ENCODE results near the gene CFAP68.
"Not testable (repeated sequence)": the region's sequence is repeated elsewhere in the genome, so short reads cannot be mapped to it uniquely, and the experiment has no call there.

Gene CFAP68

DNA sequence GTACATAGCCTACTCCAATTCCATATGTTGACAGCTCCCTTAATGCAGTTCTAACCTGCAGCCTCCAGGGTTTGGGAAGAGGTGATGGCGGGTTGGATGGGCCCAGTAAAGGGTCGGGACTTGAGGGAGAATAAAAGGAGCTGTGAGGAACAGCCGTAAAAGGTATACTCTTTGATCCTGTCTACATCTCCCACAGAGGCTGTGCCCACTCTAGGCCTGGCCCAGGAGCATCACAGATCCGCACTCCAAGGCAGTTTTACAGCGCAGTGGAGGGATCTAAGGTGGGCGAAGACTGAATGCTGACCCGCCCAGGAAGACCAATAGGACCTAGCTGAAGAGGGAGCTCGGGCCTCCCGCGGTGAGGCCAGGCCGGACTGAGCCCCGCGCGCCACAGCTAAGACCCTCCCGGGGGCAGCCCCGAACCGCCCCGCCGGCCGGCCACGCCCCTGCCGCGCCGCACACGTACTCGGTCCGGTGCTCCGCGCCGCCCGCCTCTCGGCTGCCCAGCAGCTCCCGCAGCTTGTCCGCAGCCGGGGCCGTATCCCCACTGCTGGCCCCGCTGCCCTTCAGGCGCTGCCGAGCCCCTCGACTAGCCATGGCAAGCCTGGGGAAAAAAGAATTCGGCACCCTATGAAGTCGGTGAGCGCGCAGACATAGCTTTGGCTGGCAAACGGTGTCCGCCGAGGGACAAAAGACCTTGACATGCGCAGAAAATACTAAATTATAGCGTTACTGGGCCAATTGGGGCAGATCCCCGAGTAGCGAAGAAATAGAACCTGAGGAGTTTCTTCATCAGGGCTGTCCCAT, 8.3 kb upstream of the CFAP68 start, which contains the start of gene ALG9:
TSS of gene ALG9 (minus strand) at position 696 of the 807 bp plus-strand sequence. CDS start at position 597, 99 bp downstream.
- DNase-seq (ENCODE audit: low spot score) = peak; percentile 68

DNA sequence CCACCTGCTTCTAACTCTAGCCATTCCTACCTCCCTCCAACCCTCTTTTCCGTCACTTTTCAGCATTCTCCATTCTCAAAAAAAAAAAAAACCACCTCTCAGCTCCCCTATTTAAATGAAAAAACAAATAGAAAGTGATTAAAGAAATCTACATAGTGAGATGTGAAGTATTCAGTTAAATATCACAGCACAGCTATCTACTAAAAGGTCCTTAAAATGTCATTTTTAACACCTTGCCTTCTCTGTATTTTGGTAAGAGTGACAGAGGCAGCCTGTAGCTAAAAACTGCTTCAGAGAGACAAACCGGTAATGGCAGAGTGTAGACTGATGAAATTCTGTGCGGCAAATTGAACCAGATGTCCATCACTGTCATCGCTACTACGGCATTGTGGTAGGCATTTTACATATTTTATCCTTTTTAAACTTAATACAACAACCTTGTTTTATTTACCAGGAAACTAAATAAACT, 7.6 kb upstream of the CFAP68 start:
- no peak for DNase-seq (ENCODE audit: low spot score)

DNA sequence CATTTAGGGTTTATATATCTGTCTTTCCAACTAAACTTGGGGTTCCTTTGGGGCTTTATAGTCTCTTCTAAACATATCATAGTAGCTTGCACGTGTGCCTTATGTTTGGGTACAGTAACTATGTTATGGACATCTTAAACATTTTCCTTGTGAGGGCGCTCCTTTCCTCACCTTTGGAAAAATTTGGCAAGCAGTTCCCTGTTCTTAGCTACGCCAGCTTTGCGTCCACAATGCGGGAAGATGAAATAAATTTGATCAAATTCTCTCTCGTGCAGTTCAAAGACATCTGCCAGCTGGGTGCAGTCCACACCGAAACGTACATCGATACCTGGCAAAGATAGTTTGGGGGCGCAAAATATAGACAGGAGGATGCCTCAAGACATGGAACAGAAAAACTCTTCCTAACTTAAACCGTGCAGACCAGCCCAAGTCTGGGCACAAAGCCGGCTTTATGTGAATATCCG, 924 bp upstream of the CFAP68 start:
- DNase-seq (ENCODE audit: low spot score) = no peak

DNA sequence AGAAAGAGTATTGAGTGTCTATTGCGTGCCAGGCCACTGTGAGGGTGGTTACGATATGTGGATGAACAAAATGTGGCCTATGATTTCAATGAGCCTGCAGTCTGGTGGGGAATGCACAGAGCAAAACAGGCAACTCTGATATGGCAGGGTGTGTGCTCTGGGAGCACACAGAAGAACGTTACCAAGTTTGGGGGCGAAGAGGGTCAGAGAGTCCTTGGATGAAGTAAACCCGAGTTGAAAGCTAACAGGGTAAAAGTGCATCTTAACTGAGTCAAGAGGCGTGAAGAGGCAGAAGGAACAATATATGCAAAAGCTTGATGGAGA, 258 bp downstream of the CFAP68 start:
- no peak for DNase-seq (ENCODE audit: low spot score)

DNA sequence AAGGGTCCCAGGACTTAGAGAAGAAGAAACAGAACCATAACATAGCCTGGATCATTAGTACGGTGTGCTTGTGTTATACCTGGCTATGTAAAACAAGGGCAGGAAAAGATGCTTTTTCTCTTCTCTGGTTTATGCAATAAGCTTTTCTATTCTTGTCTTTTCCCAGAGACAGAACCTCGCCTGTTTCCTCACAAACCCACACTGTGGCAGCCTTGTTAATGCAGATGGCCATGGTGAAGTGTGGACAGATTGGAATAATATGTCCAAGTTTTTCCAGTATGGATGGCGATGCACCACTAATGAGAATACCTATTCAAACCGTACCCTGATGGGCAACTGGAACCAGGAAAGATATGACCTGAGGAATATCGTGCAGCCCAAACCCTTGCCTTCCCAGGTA, 2.9 kb downstream of the CFAP68 start:
- DNase-seq (ENCODE audit: low spot score) = peak; percentile 20

DNA sequence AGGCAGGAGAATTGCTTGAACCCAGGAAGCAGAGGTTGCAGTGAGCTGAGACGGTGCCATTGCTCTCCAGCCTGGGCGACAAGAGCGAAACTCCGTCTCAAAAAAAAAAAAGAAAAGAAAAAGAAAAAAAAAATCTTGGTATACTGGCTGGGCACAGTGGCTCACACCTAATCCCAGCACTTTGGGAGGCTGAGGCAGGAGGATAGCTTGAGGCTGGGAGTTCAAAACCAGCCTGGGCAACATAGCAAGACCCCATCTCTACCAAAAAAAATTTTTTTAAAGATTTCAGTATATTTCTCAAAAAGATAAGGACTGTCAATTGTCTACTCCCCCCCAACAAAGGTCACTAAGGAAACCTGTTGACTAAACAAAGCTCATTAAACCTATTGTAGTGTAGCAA, 5.7 kb downstream of the CFAP68 start:
- DNase-seq (ENCODE audit: low spot score) = not testable (repeated sequence)

DNA sequence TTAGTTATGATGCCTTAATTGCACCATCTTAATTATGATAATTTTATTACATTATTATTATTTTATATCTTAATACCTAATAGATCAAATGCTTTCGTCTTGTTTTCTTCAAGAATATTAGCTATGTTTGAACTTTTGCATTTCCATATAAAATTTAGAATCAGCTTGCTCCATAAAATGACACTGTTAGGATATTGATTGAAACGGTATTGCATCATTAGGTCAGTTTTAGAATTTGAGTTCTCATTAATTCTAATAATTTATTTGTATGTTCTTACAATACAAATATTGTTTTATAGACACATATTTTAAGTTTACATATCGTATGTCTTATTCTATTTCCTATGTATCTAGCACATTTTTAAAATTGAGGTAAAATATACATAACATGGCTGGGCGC, 6.7 kb downstream of the CFAP68 start:
- no peak for DNase-seq (ENCODE audit: low spot score)

DNA sequence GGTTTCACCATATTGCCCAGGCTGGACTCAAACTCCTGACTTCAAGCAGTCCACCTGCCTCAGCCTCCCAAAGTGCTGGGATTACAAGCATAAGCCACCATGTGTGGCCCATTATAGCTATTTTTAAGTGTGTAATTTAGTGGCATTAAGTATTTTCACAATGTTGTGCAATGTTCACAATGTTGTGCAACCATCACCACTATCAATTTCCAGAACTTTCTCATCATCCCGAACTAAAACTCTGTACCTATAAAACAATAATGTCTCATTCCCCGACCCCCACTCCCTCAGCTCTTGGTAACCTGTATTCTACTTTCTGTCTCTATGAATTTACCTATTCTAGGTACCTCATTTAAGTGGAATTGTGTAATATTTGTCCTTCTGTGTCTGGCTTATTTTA, 7.5 kb downstream of the CFAP68 start:
- DNase-seq (ENCODE audit: low spot score) = no peak

DNA sequence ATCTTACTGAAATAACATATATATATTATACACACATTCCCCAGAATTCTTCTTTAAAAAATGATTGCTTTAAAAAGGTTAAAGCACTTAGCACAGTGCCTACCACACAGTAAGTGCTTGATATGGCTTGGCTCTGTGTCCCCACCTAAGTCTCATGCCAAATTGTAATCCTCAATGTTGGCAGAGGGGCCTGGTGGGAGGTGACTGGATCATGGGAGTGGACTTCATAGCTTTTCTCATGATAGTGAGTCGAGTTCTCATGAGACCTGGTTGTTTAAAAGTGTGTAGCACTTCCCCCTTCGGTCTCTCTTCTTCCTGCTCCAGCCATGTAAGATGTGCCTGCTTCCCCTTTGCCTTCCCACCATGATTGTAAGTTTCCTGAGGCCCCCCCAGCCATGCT, 26.1 kb downstream of the CFAP68 start:
- DNase-seq (ENCODE audit: low spot score) = no peak

DNA sequence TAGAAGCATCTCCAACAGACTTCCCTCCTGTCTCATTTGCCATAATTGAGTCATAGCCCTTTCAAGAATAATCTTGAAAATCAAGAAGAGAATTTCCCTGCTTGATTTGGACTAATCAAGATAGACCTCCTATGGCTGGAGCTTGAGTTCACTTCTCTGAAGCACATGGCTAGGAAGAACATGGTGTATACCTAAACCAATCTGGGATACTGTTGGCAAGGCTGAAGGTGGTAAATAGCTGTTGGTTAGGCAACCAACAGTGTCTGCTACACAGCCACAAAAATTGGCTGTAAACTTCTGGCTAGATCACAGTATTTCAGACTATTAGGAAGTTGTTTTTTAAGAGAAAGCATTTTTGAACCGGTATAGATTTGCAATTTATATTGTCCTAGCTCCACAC, 27.3 kb downstream of the CFAP68 start:
- DNase-seq (ENCODE audit: low spot score) = no peak

DNA sequence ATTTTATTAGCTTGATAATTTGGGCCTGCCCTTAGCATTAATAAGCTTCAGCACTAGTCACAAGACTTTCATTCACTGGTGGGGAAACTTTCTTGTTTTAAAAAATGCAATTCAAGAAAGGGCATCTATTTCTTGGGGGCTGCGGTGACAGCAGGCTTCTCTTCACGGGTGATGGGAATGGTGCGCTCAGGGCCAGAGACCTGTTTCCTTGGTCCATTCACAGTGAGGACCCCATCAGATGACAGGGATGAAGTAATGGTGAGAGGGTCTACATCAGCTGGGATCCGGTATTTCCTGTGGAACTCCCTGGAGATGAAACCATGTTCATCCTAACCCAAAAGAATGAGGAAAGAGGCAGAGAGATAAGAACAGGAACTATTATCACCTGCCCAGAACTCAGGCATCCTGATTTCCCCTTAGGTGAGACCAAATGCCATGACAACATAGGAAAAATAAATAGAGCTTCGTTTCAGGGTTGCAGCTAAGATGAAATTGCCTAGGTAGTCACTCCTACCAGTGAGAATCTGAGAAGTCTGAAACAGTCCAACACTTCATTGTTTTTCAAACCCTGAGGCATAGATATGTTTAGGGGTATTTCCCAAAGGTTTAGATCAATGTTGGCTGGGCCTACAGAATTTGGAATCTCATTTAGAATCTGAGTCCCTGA, 29.4 kb downstream of the CFAP68 start:
- DNase-seq (ENCODE audit: low spot score) = peak; percentile 47

DNA sequence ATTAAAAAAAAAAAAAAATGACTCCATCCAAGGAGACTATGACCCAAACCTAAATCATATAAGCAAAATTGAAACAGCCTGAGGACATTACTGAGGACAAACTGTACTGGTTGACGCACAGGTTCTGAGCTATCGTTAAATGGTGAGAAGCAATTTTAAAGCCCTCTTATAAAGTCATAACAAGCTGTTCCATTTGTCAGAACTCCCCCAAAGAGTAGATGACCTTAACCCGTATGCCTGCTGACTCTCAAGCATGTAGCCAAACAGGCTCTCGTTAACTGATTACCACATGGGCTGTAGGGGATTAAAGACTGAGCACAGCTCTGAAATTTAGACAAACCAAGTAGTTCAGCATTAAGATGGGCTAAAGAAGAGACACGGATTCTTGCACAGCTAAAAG, 30.0 kb downstream of the CFAP68 start:
- peak; percentile 37 for DNase-seq (ENCODE audit: low spot score)

DNA sequence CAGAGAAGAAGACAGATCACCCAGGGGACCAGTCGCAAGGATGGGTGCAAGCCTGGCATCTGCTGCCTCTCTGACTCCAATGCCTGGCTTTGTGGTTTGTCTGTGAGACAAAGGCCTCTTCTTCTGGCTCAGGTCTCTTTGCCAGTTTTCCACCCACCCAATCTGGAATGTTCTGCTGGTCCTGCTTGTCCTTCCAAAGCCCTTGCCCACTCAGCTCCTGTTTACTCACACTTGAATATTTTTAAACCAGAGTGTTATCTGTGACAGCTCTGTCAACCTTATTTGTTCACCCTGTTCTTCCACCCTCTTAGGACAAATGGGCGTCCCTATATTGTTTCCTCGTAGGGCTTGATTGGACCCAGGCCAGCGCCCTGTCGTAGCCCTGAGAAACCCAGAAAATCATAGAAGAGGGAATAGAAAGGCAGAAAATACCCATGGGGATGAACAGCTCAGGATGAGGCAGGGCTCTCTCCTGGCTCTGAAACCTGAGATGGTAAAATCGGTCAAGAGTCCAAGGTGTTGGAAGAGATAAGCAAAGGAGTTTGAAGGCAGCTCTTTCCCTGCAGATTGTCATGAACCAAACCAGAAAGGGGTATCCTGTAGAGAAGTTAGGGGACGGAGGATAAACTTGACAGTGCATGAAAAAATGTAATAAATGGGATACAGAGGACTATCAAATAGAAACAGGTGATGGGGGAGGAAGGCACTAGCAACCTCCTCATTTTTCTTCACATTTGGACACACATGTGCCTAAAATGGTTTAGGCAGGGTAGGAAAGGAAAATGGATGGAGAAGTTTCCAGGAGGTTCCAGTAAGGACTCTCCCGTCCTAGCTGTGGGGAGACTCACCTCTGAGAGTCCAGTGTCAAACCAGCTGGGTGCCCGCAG, 31.6 kb downstream of the CFAP68 start:
- DNase-seq (ENCODE audit: low spot score) = peak; percentile 97

DNA sequence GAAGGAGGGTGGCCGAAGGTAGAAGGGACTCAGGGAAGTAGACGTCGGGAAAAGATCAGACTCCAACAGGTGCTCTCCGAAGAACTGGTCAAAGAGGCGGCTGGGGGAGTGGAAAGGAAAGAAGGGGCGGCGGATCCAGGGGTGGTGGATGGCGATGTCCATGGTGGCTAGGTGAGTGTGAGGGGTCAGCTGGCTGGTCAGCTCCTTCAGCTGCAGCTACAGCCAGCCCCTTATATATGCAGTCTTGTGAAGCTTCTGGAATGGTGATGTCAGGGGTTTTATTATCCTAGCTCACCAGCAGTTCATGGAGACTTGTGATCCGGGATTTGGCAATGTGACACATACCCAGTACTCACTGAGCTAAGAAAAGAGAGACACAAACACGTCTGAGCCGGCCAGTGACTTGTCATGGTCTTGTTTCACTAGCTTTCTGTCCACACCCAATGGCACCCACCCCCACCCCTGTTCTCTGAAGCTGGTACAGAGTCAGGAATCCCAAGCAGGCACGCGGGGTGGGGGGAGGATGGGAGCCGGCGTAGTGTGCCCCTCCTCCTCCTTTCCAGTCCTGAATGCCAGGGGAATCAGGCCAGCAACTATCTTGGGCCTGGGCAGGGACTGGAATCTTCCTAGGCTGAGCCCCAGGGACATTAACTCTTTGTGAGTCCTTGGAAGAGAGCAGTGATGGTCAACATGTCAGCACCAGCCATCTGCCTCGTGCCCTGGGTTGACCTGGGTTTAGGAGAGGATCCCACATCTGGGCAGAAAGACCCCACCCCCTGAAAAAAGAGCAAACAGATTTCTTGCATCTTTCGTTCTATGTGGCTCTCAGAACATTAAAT, 32.4 kb downstream of the CFAP68 start, which contains the start of gene CRYAB:
TSS of gene CRYAB (minus strand) at position 208 of the 839 bp plus-strand sequence. CDS start at position 162, 46 bp downstream.
- peak; percentile 98 for DNase-seq (ENCODE audit: low spot score)

DNA sequence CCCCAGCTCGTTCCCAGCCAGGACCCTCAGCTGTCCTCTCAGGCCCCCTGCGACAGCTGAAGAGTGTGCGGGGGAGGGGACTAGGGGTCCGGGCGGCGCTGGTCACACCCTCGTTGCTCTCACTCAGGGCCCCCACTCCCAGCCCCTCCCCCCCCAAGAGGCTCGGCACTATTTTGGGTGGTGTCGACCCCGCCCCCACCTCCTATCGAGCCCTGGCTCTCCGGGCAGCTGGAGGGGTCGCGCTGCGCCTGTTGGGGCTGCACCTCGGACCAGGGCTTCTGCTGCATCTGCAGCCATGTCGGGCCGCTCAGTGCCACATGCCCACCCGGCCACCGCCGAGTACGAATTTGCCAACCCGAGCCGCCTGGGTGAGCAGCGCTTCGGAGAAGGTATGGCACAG, 33.2 kb downstream of the CFAP68 start, which contains the start of gene HSPB2:
TSS of gene HSPB2 (plus strand) at position 200 of the 400 bp plus-strand sequence. CDS start at position 296, 96 bp downstream.
- peak; percentile 52 for DNase-seq (ENCODE audit: low spot score)

DNA sequence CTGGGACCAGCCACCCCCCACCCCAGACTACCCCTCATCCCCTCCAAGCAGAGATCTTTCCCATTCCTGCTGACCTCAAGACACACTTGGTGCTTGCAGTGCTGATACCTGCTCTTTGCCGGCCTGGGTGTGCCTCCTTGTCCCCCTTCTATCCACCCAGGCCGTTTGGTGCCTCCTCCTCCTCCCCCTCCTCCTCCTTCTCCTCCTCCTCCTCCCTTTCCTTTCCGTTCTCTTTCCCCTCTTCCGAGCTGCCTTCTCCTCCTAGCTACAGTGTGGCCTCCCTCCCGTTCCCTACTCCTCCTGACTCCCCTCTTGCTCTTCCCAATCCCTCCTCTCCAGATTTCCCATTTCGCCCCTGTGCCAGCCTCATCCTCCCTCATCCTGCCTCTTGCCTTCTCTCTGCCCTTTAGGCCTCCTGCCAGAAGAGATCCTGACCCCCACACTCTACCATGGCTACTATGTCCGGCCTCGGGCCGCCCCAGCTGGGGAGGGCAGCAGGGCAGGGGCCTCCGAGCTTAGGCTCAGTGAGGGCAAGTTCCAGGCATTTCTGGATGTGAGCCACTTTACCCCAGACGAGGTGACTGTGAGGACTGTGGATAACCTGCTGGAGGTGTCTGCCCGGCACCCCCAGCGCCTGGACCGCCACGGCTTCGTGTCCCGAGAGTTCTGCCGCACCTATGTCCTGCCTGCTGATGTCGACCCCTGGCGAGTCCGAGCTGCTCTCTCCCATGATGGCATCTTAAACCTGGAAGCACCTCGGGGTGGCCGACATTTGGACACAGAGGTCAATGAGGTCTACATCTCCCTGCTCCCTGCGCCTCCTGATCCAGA, 33.9 kb downstream of the CFAP68 start:
- DNase-seq (ENCODE audit: low spot score) = peak; percentile 61

DNA sequence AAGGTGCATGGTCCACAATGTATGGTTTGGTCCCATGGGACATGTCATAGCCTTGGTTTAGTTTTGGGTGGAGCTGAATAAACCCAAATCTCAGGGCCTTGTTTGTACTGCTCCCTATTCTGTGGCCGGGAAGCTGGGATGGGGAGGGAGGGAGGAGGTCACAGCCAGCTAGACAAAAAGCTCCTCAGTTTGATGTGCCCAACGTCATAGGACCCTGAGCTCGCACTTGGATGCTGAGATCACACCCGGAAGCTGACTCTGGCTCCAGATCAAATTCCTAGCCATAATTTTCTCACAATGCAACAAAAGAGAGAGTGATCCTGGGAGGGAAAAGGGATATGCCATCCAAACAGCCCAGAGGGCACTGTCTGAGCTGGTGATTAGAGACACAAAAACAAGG, 34.7 kb downstream of the CFAP68 start:
- peak; percentile 97 for DNase-seq (ENCODE audit: low spot score)

DNA sequence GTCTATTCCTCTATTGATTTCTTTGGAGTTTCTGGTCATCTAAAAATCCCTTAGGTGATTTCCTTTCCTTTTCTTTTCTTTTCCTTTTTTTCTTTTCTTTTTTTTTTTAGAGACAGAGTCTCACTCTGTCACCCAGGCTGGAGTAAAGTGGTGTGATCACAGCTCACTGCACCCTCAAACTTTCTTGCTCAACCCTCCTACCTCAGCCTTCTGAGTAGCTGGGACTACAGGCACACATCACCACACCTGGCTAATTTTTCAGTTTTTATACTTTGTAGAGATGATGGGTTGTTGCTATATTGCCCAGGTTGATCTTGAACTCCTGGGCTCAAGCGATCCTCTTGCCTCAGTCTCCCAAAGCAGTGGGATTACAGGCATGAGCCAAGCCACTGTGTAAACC, 37.4 kb downstream of the CFAP68 start:
- no peak for DNase-seq (ENCODE audit: low spot score)

DNA sequence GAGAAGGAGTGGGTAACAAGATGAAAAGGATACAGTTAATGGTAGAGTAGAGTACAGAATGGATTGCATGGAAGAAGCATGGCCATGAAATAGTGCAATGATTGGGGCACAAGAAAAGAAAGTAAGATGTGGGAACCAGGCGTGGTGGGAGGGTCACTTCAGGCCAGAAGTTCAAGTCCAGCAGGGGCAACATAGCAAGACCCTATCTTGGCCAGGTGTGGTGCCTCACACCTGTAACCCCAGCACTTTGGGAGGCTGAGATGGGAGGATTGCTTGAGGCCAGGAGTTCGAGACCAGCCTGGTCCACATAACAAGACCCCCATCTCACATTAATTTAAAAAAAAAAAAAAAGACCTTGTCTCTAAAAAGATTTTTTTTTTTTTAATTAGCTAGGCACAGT, 38.0 kb downstream of the CFAP68 start:
- DNase-seq (ENCODE audit: low spot score) = no peak

DNA sequence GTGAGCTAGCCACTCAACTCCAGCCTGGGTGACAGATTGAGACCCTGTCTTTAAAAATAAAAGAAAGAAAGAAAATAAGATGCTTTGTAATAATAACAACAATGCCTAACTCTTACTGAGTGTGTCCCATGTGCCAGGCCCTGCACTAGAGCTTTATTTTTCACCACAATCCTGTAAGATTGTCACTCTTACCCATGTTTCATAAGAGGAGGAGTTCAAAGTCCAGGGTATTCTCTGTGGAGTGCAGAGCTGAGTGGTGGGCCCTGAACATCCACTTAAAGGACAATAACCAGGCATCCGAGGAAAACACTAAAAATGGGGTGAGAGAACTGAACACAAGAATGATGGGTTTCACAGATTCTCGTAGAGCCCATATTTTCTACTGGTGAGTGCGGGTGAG, 38.4 kb downstream of the CFAP68 start:
- no peak for DNase-seq (ENCODE audit: low spot score)

All from globus pallidus (tissue), 1 donor.